ENCODE measurements around the gene BAHD1.

- TF ChIP-seq CTCF (IDR thresholded peaks at IDR 0.05), result no peak
- TF ChIP-seq POLR2A (IDR thresholded peaks at IDR 0.05), result no peak
Observed at GRCh38 chr15:40407330-40407990, 33.3 kb upstream of the BAHD1 start.

All from body of pancreas (tissue), 4 donors.